Smooth muscle cell (in vitro differentiated cells): Measurements from ENCODE around the gene GRB10. TPM values are rescaled to one million over a fixed set of nuclear protein-coding genes. Genes with fewer than 3 reads are reported as not detected.

ENCODE experiments used
- DNase-seq: peaks from one replicate; lab custom pipeline; 2025; ENCODE audit not compliant: unreplicated experiment; lab: John Stamatoyannopoulos, UW
- H2AFZ ChIP-seq: fragments of 200-600 bp; sonication (generic); 2 replicates; pipeline ENCODE4 v1.6.0; 2016; ENCODE audit warnings: antibody characterized with exemption, low read depth, mild to moderate bottlenecking
- H3F3A ChIP-seq: fragments of 200-600 bp; sonication (generic); 2 replicates; pipeline ENCODE4 v1.6.0; 2017; ENCODE audit warnings: antibody characterized with exemption, low read depth
- H3K27ac ChIP-seq: fragments of 200-600 bp; sonication (generic); 2 replicates; pipeline ENCODE4 v1.5.1; 2016; ENCODE audit warnings: low read depth, mild to moderate bottlenecking
- H3K27me3 ChIP-seq: fragments of 200-600 bp; sonication (generic); 2 replicates; pipeline ENCODE4 v1.6.1; 2016; ENCODE audit warnings: low read depth, mild to moderate bottlenecking
- H3K36me3 ChIP-seq: fragments of 200-600 bp; sonication (generic); 2 replicates; pipeline ENCODE4 v1.5.1; 2016; ENCODE audit warnings: low read depth
- H3K4me1 ChIP-seq: fragments of 200-600 bp; sonication (generic); 2 replicates; pipeline ENCODE4 v1.5.1; 2016; ENCODE audit warnings: low read depth
- H3K4me2 ChIP-seq: fragments of 200-600 bp; sonication (generic); 2 replicates; pipeline ENCODE4 v1.6.0; 2016; ENCODE audit warnings: mild to moderate bottlenecking
- H3K4me3 ChIP-seq: fragments of 200-600 bp; sonication (generic); 2 replicates; pipeline ENCODE4 v1.5.1; 2016; ENCODE audit warnings: mild to moderate bottlenecking
- H3K79me2 ChIP-seq: fragments of 200-600 bp; sonication (generic); 2 replicates; pipeline ENCODE4 v1.6.0; 2016; ENCODE audit warnings: low read depth, mild to moderate bottlenecking
- H3K9ac ChIP-seq: fragments of 200-600 bp; sonication (generic); 2 replicates; pipeline ENCODE4 v1.6.0; 2016; ENCODE audit warnings: low read depth
- H3K9me3 ChIP-seq: fragments of 200-600 bp; sonication (generic); replicated peaks from 2 replicates; pipeline ENCODE4 v1.5.1; 2016; ENCODE audit warnings: low read depth
- H4K20me1 ChIP-seq: fragments of 200-600 bp; sonication (generic); 2 replicates; pipeline ENCODE4 v1.6.0; 2016; ENCODE audit warnings: low read depth
- CTCF ChIP-seq: fragments of 200-600 bp; sonication (generic); IDR thresholded peaks from 2 replicates; pipeline ENCODE4 v1.5.1; 2017; ENCODE audit warnings: borderline replicate concordance, mild to moderate bottlenecking, antibody characterized with exemption; ENCODE audit not compliant: insufficient read depth, poor library complexity, severe bottlenecking
- WGBS: methylation state at CpG from one replicate; pipeline ENCODE4 v1.1.7; 2016; ENCODE audit warnings: low lambda C conversion rate; 5-methylcytosine and 5-hydroxymethylcytosine counted together
- polyA plus RNA-seq: library from polyadenylated mRNA; unstranded; fragments of >200 nt; fragmentation: Nextera tagmentation; extraction: Ambion mirVana; gene quantifications from 2 replicates; pipeline ENCODE4 v1.2.1, GENCODE V29; 2016
- total RNA-seq: library from RNA; depleted of rRNA; stranded (reverse); fragments of >200 nt; gene quantifications from 2 replicates; pipeline ENCODE4 v1.2.3, GENCODE V29; 2014

GRB10 gene
- total and polyA plus RNA-seq, 2 experiments from 2014 or later: 18.0 to 20.1 TPM

- H3K4me3 ChIP-seq: no peak overlapping the region
- H3K27ac ChIP-seq: no peak overlapping the region
- 94% methylated on average over 5 of the region's 5 CpGs for WGBS
- no peak for DNase-seq
- no peak overlapping the region for H2AFZ ChIP-seq
- peaks cover 35% of the 10 kb centered on the region for H4K20me1 ChIP-seq
- H3K9me3 ChIP-seq: no peaks in the 10 kb centered on the region
- H3K4me2 ChIP-seq: no peak overlapping the region
- H3K27me3 ChIP-seq: no peaks in the 10 kb centered on the region
- H3K36me3 ChIP-seq: no peaks in the 10 kb centered on the region
- no peak overlapping the region for H3K9ac ChIP-seq
- H3F3A ChIP-seq: no peaks in the 10 kb centered on the region
- H3K79me2 ChIP-seq: no peaks in the 10 kb centered on the region
- no peak for TF ChIP-seq CTCF
- H3K4me1 ChIP-seq: no peaks in the 10 kb centered on the region
These were observed 138.1 kb downstream of the GRB10 start for GRCh38 chr7:50644586-50644985.

GRCh38 chr7:50644114-50644513 lies 138.6 kb downstream of the GRB10 start:
- H3K27me3 ChIP-seq: no peaks in the 10 kb centered on the region
- peaks cover 35% of the 10 kb centered on the region for H4K20me1 ChIP-seq
- H3F3A ChIP-seq: no peaks in the 10 kb centered on the region
- no peak overlapping the region for H3K9ac ChIP-seq
- H3K79me2 ChIP-seq: no peaks in the 10 kb centered on the region
- no peaks in the 10 kb centered on the region for H3K4me1 ChIP-seq
- 98% methylated on average over 6 of the region's 6 CpGs for WGBS
- H3K36me3 ChIP-seq: no peaks in the 10 kb centered on the region
- DNase-seq: no peak
- H3K4me3 ChIP-seq: no peak overlapping the region
- no peak overlapping the region for H3K27ac ChIP-seq
- H3K9me3 ChIP-seq: no peaks in the 10 kb centered on the region
- H2AFZ ChIP-seq: no peak overlapping the region
- H3K4me2 ChIP-seq: no peak overlapping the region
- TF ChIP-seq CTCF: no peak

- Histone ChIP-seq H3K27me3 (no peaks in the 10 kb centered on the region), H3K27ac (no peak overlapping the region), H2AFZ (no peak overlapping the region), H3K36me3 (no peaks in the 10 kb centered on the region), H3K4me3 (no peak overlapping the region), H3K79me2 (peaks cover 17% of the 10 kb centered on the region), H3K4me1 (no peaks in the 10 kb centered on the region), H4K20me1 (peaks cover 35% of the 10 kb centered on the region), H3K9me3 (no peaks in the 10 kb centered on the region), H3K4me2 (no peak overlapping the region), H3F3A (no peaks in the 10 kb centered on the region), H3K9ac (no peak overlapping the region)
- 88% methylated on average over 18 of the region's 18 CpGs for WGBS
- no peak for DNase-seq
- no peak for TF ChIP-seq CTCF
These were observed 141.0 kb downstream of the GRB10 start for GRCh38 chr7:50641442-50642405.

GRCh38 chr7:50640779-50641178 lies 141.9 kb downstream of the GRB10 start:
- no peak overlapping the region for H3K4me3 ChIP-seq
- H3K27ac ChIP-seq: no peak overlapping the region
- H3K9ac ChIP-seq: no peak overlapping the region
- no peak for DNase-seq
- no peak overlapping the region for H3K4me2 ChIP-seq
- no peak overlapping the region for H2AFZ ChIP-seq
- 99% methylated on average over 7 of the region's 7 CpGs for WGBS
- no peaks in the 10 kb centered on the region for H3K36me3 ChIP-seq
- no peaks in the 10 kb centered on the region for H3K4me1 ChIP-seq
- peaks cover 25% of the 10 kb centered on the region for H3K79me2 ChIP-seq
- H3K9me3 ChIP-seq: no peaks in the 10 kb centered on the region
- TF ChIP-seq CTCF: no peak
- no peaks in the 10 kb centered on the region for H3F3A ChIP-seq
- H3K27me3 ChIP-seq: no peaks in the 10 kb centered on the region
- peaks cover 31% of the 10 kb centered on the region for H4K20me1 ChIP-seq
